Germinal center (tissue), 1 donor: ENCODE results near the gene ACSS2.
A peak's percentile ranks its signal among the peaks of the same experiment; 100 is the strongest.
"Not testable (repeated sequence)": the region's sequence is repeated elsewhere in the genome, so short reads cannot be mapped to it uniquely, and the experiment has no call there.

ENCODE experiments used
- DNase-seq: peaks from one replicate; pipeline ENCODE4 v3.0.0; 2012; ENCODE audit warnings: mixed read lengths, low spot score

Gene ACSS2

DNA sequence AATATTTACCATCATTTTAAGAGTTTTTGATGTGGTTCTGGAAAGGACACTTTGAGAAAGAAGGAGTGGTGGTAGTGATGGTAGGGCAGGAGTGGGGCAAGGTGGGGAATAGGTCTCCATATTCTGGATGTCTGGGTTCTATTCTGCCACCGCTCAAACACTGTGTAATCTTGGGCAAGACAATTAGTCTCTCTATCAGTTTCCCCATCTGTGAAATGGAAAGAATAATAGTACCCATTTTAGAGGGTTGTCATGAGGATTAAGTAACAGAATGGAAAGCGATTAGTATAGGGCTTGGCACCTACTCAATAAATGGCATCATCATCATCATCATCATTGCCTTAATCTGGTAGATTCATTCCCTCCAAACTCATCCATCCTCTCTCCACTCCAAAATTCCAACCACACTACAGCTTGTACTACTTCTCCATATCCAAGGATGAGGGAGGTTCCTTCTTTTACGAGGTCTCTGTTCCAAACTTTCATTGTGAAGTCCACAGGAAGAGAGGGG, 2.8 kb upstream of the ACSS2 start:
- no peak for DNase-seq

DNA sequence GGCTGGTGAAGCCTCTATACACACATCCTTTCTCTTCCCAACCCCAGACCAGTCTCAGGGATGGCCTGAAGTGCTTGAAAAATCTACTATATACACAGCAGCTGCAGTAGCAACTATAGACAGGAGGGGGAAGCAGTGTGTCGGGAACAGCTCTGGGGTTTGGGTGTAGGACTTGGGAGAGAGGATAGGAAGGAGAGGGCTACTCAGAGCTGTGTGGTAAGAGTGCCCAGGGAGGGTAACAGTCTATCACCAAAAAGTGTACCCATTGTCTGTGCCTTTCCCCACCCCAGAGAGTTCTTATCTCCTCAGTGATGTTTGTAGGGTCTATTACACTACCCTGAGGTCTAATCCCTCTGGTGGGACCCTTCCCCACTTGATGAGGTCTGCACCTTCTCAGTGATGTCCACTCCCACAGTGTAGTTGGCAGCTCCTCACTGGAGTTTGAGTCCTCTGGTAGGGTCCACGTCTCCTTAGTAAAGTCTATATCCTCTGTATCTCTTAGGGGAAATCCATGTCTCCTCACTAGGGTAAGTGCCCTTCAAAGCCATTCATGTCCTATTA, 2.2 kb upstream of the ACSS2 start:
- peak; percentile 56 for DNase-seq

- DNase-seq = peak; percentile 82
These were observed 588 bp upstream of the ACSS2 start for GRCh38 chr20:34875642-34876405.

GRCh38 chr20:34880215-34880850, 3.9 kb downstream of the ACSS2 start:
- no peak for DNase-seq

DNA sequence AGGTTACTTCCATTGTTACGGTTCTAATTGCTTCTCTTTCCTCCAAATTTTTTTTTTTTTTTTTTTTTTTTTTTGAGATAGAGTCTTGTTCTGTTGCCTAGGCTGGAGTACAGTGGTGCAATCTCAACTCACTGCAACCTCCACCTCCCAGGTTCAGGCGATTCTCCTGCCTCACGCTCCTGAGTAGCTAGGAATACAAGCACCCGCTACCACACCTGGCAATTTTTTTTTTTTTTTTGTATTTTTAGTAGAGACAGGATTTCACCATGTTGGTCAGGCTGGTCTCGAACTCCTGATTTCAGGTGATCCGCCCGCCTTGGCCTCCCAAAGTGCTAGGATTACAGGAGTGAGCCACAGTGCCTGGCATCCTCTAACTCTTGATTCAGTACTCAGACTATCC, 4.6 kb downstream of the ACSS2 start:
- DNase-seq = not testable (repeated sequence)

GRCh38 chr20:34881689-34882088, 5.3 kb downstream of the ACSS2 start:
- DNase-seq = no peak

DNA sequence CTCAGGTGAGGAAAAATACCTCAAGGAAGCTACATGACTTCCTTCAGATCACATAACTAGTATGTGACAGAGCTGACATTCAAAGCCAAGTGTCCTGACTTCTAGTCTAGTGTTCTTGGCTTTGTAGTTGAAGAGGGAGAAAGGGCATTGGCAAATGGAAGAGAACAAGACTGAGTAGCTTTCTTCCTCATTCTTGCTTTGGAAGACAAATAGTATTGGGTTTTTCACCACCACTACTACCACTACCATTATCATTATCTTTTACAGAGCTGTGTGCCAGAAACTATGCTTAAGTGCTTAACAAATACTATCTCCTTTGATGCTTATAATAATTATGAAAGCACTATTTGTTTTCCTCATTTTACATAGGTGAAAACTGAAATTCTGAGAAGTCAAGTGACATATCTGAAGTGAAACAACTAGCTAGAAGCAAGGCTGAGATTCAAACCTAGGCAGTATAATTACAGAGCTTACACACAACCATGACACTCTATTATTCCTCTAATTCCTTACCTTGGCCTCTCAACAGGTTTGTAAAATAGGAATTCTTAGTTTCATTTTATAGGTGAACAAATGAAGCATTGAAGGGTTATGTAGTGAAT, 6.8 kb downstream of the ACSS2 start:
- DNase-seq = no peak

DNA sequence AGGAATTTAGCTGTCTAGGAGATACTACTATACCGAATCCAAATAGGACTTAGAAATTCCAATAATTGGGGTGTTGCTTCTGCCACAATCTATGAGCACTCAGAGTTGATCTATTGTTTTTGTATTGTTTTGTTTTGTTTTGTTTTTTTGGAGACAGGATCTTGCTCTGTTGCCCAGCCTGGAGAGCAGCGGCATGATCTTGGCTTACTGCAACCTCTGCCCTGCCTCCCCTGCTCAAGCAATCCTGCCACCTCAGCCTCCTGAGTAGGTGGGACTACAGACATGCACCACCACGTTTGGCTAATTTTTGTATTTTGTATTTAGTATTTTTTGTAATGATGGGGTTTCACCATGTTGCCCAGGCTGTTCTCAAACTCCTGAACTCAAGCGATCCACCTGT, 7.4 kb downstream of the ACSS2 start:
- no peak for DNase-seq

DNA sequence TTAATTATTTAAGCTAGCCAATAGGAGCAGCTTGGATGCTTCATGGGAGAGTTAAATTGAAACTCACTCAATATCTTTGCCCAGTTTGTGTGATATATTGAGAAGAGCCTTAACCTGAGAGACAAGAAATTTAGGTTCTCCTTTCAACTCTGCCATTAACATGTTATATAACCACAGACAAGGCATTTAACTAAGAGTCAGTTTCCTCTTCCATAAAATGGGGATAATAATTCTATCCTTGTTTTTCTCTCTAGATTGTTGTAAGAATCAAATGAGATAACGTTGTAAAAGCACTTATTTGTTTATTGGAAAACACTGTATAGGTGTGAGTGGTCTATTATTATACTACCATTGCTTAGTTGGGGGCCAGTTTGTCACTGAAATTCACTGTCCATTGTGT, 7.8 kb downstream of the ACSS2 start:
- no peak for DNase-seq

- DNase-seq = no peak
These were observed 9.7 kb downstream of the ACSS2 start for GRCh38 chr20:34886122-34886521.

DNA sequence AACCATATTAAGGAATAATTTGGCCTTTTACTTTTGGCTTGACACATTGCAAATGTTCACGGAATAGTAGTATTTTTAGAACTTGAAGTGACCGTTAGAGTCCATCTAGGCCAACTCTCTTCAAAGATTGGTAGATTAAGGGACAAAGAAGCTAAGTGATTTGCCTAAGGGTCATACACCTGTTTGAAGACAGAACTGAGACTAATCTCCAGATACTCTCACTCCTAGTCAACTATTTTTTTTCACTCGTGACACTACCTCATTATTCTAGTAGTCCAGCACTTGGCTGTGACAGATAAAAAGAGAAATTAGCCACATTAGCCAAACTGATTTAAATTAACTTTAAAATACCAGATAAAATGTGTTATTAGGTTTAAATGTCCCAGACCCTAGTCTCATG, 10.6 kb downstream of the ACSS2 start:
- DNase-seq = no peak

GRCh38 chr20:34888468-34888867, 12.1 kb downstream of the ACSS2 start:
- no peak for DNase-seq

DNA sequence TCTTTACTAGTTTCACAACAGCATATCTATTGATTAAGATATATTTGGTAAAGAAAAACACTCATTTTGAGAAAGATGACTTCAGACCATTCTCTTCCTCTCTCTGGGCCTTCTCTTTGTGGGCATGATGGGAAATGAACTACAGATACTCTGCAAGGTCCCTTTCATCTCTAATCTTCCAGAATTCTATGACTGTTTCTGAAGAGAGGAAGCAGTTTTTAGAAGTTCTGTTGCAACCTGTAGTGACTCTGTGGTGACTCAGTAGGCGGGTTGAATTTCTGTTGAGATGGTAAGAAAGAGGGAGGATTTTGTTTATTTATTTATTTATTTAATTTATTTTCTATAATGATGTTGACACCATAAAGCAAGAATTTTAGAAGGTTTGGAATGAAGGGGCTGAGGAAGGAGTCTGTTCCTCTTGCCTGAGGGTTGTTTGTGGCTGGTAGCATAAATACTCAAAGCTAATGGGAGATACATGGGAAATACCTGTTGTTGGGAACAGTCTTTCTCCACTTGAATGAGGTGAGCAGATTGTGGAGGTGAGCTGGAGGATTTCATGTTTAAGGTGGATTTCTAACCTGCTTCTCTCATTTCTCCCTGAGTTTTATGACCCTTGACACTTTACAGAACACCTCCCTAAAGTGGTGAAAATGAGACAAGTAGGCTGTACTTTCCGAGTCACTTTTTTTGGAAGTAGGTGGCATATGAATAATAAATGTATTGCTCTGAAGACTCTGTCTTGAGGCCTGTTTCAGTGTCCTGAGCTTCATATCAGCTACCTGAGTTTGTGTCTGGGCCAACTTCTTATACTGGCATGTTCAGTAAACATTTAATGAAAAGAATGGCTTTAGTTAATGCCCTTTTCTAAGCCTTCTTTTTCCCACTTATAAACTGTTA, 15.0 kb downstream of the ACSS2 start:
- DNase-seq = no peak

DNA sequence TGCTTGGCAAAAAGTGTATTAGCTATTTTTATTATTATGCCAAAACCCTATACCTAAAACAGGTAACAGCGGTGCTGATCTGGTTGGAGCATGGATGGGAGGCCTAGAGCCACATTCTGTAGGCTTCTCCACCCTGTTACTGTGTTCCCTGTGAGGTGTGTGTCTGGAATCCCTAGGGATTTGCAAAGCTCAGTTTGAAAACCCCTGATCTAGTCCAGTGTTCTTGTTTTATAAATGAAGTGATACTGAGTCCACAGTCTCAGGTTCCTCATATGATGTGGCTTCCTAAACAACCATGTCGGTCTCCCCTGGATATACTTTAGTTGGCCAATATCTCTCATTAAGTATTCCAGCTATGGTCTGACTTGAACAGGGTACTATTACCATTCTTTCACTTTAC, 16.3 kb downstream of the ACSS2 start:
- DNase-seq = no peak

GRCh38 chr20:34894723-34895122, 18.3 kb downstream of the ACSS2 start:
- DNase-seq = no peak

- no peak for DNase-seq
These were observed 19.1 kb downstream of the ACSS2 start for GRCh38 chr20:34895465-34895864.

DNA sequence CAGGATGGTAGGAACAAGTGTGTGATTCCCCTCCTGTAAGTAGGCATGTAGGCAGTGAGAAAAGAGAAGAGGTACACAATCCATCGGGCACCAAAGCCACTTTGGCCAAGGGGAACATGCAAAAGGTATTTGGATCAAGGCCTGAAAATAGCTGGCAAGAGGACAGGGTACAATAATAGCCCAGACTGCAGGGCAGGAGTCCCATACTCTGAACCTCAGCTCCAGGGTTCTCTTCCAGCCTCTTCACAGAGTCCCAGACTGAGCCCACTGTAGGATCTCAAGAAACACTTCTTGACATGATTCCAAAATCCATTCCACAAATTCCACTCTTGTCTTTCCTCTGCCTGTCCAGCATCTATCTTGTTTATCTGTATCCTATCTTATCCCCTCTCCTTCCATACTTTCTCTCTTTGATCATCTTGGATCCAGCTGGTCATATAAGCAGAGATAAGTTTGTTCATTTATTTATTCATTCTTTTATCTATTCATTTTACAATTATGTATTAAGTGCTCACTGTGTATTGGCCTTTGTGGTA, 19.7 kb downstream of the ACSS2 start:
- no peak for DNase-seq

DNA sequence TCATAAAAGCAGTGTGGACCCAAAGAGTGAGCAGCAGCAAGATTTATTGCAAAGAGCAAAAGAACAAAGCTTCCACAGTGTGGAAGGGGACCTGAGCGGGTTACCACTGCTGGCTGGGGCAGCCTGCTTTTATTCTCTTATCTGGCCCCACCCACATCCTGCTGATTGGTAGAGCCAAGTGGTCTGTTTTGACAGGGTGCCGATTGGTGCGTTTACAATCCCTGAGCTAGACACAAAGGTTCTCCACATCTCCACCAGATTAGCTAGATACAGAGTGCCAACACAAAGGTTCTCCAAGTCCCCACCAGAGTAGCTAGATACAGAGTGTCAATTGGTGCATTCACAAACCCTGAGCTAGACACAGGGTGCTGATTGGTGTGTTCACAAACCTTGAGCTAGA, 21.7 kb downstream of the ACSS2 start:
- DNase-seq = not testable (repeated sequence)

DNA sequence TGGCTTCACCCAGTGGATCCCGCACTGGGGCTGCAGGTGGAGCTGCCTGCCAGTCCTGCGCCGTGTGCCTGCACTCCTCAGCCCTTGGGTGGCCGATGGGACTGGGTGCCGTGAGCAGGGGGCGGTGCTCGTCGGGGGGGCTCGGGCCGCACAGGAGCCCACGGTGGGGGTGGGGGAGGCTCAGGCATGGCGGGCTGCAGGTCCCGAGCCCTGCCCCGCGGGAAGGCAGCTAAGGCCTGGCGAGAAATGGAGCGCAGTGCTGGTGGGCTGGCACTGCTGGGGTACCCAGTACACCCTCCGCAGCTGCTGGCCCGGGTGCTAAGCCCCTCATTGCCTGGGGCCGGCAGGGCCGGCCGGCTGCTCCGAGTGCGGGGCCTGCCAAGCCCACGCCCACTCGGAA, 22.3 kb downstream of the ACSS2 start:
- not testable (repeated sequence) for DNase-seq

GRCh38 chr20:34904202-34904621, 27.8 kb downstream of the ACSS2 start:
- no peak for DNase-seq

- no peak for DNase-seq
These were observed 31.4 kb downstream of the ACSS2 start for GRCh38 chr20:34907616-34908469.
